ENCODE data around the gene CCNF. TPM values are rescaled to one million over a fixed set of nuclear protein-coding genes. Genes with fewer than 3 reads are reported as not detected.

The CCNF gene
- total RNA-seq, 1 experiment from 2014 or later: 54.5 TPM

GRCh38 chr16:2500918-2501750 lies 71.9 kb downstream of the CCNF start:
- peak; percentile 75 for DNase-seq (ENCODE audit: low spot score)

DNA sequence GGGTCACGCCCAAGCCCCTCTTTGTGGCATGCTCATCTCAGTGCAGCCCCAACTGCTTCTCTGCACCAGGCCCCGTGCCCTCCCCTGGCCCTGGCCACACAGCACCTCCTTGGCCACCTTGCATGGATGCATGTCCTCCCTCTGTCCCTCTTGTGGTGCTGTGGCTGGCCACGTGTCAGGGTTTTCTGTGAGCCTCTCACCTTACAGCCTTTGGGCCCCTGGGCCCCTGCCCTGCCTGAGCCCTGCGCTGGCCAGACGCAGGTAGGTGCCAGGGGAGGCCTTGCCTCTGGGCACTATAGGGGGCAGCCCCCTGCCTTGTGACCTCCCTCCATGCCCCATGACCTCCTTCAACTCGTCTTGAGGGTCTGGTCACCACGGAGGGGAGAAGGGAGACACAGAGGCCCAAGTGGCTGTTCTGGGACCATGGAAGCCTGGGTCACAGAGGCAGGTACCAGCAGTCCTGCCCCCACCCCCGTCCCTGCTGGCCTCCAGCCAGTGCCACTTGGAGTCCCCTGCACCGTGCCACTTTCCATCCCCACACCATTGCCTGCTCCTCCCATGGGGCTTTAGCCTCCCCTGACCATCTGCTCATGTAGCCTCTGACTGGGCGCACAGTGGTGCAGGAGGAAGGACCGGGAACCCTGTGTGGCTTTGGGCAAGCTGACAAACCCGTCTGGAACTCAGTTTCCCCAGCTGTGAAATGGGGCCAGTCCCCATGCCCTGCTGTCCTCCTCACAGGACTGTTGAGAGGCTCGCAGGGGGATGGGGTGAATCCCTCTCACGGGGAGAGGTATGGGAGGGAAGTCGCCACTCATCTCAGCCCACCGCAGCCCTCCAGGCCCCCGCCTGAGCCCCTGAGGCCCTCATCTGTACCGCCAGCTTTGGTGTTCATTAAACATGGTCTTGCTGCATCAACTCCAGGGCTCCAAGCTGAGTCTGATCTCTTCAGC lies 73.0 kb downstream of the CCNF start:
- no peak for DNase-seq (ENCODE audit: low spot score)

DNA sequence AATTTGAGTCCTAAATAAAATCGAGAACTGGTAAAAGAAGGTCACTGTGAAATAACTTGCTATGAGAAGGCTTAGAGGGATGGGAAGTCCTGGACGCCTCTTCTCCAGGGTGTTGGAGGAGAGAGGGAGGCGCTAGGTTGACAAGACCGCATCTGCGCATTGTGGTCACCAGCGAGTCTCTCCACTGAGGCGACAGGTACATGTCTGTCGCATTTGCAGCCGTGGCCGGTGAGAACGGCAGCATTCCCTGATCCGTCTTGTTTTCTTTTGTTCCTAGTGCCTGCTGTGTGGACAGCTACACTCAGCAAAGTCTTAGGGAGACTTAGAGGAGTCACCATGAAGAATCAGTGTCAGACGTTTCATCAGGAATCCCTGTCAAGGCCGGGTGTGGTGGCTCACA lies 76.4 kb downstream of the CCNF start:
- DNase-seq (ENCODE audit: low spot score): no peak

- DNase-seq (ENCODE audit: low spot score): no peak
Measured at GRCh38 chr16:2507052-2507659, 77.9 kb downstream of the CCNF start.

DNA sequence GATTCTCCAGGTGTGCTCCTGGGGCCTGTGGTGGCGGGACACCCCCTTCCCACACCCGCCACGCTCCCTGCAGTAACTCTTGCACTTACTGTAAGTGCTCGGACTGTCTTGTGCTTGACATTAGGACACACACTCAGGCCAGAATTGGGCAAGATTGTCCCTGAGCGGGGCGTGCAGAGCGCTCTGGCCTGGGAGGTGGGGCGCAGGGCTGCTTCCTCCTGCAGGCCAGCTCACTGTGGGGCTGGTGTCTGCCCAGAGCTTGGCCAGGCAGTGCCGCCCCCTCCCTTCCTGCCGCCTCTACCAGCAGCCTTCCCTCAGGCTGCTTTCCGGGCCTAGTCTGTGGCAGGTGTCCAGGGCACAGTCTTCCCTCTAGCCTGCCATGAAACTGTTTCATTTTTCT lies 78.4 kb downstream of the CCNF start:
- DNase-seq (ENCODE audit: low spot score): no peak

Other genes with a start within 250 kb of the CCNF start
- gene CASKIN1, start 232.8 kb upstream of the CCNF start, total RNA-seq (2014; rRNA removed; shearing (Covaris generic)): 0.46 and 1.5 TPM in 2 replicates
- 43.2 and 64.5 TPM in 2 replicates for gene MLST8, start 224.0 kb upstream of the CCNF start, total RNA-seq (2014; rRNA removed; shearing (Covaris generic))
- gene BRICD5, start 218.6 kb upstream of the CCNF start, total RNA-seq (2014; rRNA removed; shearing (Covaris generic)): 7.0 and 7.5 TPM in 2 replicates
- 35.4 and 43.4 TPM in 2 replicates for gene PGP, start 214.6 kb upstream of the CCNF start, total RNA-seq (2014; rRNA removed; shearing (Covaris generic))
- 27.0 and 29.9 TPM in 2 replicates for gene E4F1, start 205.9 kb upstream of the CCNF start, total RNA-seq (2014; rRNA removed; shearing (Covaris generic))
- gene DNASE1L2, start 193.0 kb upstream of the CCNF start, total RNA-seq (2014; rRNA removed; shearing (Covaris generic)): 2.5 and 3.8 TPM in 2 replicates
- gene ECI1, start 177.9 kb upstream of the CCNF start, total RNA-seq (2014; rRNA removed; shearing (Covaris generic)): 50.6 and 73.8 TPM in 2 replicates
- 226 and 239 TPM in 2 replicates for gene RNPS1, start 161.3 kb upstream of the CCNF start, total RNA-seq (2014; rRNA removed; shearing (Covaris generic))
- gene ABCA3, start 88.7 kb upstream of the CCNF start, total RNA-seq (2014; rRNA removed; shearing (Covaris generic)): 17.3 and 19.5 TPM in 2 replicates
- 33.2 and 48.6 TPM in 2 replicates for gene TEDC2, start 30.7 kb downstream of the CCNF start, total RNA-seq (2014; rRNA removed; shearing (Covaris generic))
- gene NTN3, start 41.9 kb downstream of the CCNF start, total RNA-seq (2014; rRNA removed; shearing (Covaris generic)): 0.12 TPM in 1 of 2 replicates, not detected in the other
- 8.6 and 18.0 TPM in 2 replicates for gene TBC1D24, start 45.7 kb downstream of the CCNF start, total RNA-seq (2014; rRNA removed; shearing (Covaris generic))
- 24.7 and 51.1 TPM in 2 replicates for gene ATP6V0C, start 84.5 kb downstream of the CCNF start, total RNA-seq (2014; rRNA removed; shearing (Covaris generic))
- 71.3 and 76.8 TPM in 2 replicates for gene AMDHD2, start 90.9 kb downstream of the CCNF start, total RNA-seq (2014; rRNA removed; shearing (Covaris generic))
- not detected in 2 replicates for gene CEMP1, start 102.0 kb downstream of the CCNF start, total RNA-seq (2014; rRNA removed; shearing (Covaris generic))
- 15.1 and 21.1 TPM in 2 replicates for gene PDPK1, start 108.6 kb downstream of the CCNF start, total RNA-seq (2014; rRNA removed; shearing (Covaris generic))

Measured in A172 (cell line).